GM19467 (cell line): ENCODE measurements around the gene HAAO.

Source experiments
- ATAC-seq: cut with Tn5 transposase; IDR thresholded peaks from one replicate; pipeline ENCODE4 v1.9.1; 2021; ENCODE audit warnings: mild to moderate bottlenecking, moderate library complexity; ENCODE audit not compliant: unreplicated experiment

HAAO gene

GRCh38 chr2:42794271-42795046, 2.1 kb upstream of the HAAO start:
- ATAC-seq = no peak

GRCh38 chr2:42793334-42794270, 1.2 kb upstream of the HAAO start:
- ATAC-seq = no peak

GRCh38 chr2:42792087-42792582, 248 bp downstream of the HAAO start:
- no peak for ATAC-seq

GRCh38 chr2:42791606-42792005, 777 bp downstream of the HAAO start:
- no peak for ATAC-seq

GRCh38 chr2:42789751-42790150, 2.6 kb downstream of the HAAO start:
- no peak for ATAC-seq

- no peak for ATAC-seq
Observed at GRCh38 chr2:42788882-42789281, 3.5 kb downstream of the HAAO start.

GRCh38 chr2:42788478-42788793, 3.9 kb downstream of the HAAO start:
- no peak for ATAC-seq

- no peak for ATAC-seq
Observed at GRCh38 chr2:42787788-42788477, 4.5 kb downstream of the HAAO start.

- no peak for ATAC-seq
Observed at GRCh38 chr2:42787424-42787787, 5.0 kb downstream of the HAAO start.

- no peak for ATAC-seq
Observed at GRCh38 chr2:42786561-42787345, 5.6 kb downstream of the HAAO start.

GRCh38 chr2:42784204-42784880, 8.0 kb downstream of the HAAO start:
- no peak for ATAC-seq

GRCh38 chr2:42783511-42783910, 8.9 kb downstream of the HAAO start:
- no peak for ATAC-seq

- no peak for ATAC-seq
Observed at GRCh38 chr2:42781181-42781580, 11.2 kb downstream of the HAAO start.

GRCh38 chr2:42777883-42778805, 14.2 kb downstream of the HAAO start:
- ATAC-seq = no peak

- no peak for ATAC-seq
Observed at GRCh38 chr2:42775810-42776209, 16.6 kb downstream of the HAAO start.

- no peak for ATAC-seq
Observed at GRCh38 chr2:42775186-42775585, 17.2 kb downstream of the HAAO start.

- ATAC-seq = no peak
Observed at GRCh38 chr2:42771546-42772153, 20.7 kb downstream of the HAAO start.

- peak; percentile 65 for ATAC-seq
Observed at GRCh38 chr2:42770288-42771131, 21.9 kb downstream of the HAAO start.
